HG03108 (cell line): ENCODE measurements around the gene CANT1.
A peak's percentile ranks its signal among the peaks of the same experiment; 100 is the strongest.

Experiments
- ATAC-seq: cut with Tn5 transposase; IDR thresholded peaks from one replicate; pipeline ENCODE4 v1.9.1; 2021; ENCODE audit warnings: moderate library complexity; ENCODE audit not compliant: unreplicated experiment

CANT1 gene

GRCh38 chr17:79011451-79012147 lies 2.0 kb upstream of the CANT1 start:
- ATAC-seq = no peak

DNA sequence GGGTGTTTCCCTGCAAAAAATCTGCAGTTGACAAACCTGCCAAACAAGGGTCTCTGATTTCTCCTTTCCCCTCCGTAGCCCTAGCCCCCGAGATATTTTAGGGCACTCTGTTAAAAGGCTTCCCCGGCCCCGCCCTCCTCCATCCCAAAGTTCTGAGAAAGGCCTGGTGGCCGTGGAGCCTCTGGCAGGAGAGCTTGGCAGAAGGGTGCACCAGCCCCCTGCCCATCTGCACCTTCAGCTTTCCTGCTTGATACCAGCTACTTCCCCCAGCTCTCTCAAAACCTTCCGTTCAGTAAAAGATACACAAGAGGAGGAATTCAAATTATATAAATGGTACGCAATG lies 711 bp upstream of the CANT1 start:
- ATAC-seq = no peak

- peak; percentile 10 for ATAC-seq
Observed at GRCh38 chr17:79008666-79009387, 737 bp downstream of the CANT1 start.

DNA sequence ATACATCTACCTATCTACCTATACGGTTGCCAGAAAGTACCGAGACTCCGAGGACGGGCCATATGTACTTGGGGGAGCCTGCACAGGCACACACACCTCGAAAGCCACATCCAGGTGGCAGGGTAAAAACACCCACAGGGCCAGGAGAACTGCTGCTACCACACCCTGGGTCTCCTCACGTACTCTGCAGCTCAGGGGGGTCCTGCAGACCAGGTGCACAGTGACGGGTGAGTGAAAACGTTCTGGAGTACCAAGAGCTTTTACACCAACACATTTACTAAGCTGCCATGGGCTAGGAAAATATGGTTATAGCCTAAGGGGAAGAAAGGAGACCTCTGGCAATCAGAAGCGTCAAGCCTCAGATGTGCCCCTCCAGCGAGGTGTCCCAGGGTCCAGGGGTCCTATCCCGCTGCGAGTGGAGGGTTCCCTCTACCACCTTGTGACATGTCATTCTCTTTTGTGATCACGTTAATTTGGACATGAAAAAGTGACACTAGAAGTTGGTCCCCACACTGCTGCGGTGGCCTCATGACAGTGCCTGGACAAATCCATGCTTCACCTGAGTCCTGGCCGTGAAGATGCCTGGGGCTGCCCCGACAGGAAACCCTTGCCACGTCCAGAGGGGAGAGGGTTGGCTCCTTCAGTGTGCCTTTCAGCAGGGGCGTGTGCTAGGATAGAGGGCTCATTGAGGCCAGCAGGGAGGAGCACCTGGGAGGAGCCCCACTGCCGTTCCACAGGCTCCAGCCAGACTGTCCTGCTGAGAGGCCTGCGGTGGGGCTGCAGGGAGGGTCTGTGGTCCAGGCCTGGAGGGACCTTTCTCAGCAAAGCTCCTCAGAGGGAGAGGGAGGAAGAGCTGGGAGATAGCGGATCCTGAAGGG lies 1.8 kb downstream of the CANT1 start:
- no peak for ATAC-seq

GRCh38 chr17:79006794-79007503 lies 2.6 kb downstream of the CANT1 start:
- no peak for ATAC-seq

DNA sequence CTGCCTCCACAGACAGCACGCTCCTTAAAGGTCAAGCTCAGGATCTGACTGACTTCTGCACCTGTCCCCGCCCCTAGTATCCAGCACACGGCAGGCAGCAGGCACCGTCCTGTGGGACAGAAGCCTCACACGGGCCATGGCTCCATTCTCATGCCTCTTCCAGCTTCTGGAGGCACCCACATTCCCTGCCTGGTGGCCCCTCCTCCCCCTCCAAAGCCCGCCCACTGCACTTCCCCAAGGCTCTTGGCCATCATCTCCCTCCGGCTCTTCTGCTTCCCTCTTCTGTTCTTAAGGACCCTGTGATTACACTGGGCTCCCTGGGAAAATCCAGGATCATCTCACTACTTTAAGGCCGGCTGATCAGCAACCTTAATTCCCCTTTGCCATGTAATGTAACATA lies 3.5 kb downstream of the CANT1 start:
- ATAC-seq = no peak

GRCh38 chr17:79005063-79005861 lies 4.3 kb downstream of the CANT1 start:
- no peak for ATAC-seq

- ATAC-seq = no peak
Observed at GRCh38 chr17:79003661-79004411, 5.7 kb downstream of the CANT1 start.

DNA sequence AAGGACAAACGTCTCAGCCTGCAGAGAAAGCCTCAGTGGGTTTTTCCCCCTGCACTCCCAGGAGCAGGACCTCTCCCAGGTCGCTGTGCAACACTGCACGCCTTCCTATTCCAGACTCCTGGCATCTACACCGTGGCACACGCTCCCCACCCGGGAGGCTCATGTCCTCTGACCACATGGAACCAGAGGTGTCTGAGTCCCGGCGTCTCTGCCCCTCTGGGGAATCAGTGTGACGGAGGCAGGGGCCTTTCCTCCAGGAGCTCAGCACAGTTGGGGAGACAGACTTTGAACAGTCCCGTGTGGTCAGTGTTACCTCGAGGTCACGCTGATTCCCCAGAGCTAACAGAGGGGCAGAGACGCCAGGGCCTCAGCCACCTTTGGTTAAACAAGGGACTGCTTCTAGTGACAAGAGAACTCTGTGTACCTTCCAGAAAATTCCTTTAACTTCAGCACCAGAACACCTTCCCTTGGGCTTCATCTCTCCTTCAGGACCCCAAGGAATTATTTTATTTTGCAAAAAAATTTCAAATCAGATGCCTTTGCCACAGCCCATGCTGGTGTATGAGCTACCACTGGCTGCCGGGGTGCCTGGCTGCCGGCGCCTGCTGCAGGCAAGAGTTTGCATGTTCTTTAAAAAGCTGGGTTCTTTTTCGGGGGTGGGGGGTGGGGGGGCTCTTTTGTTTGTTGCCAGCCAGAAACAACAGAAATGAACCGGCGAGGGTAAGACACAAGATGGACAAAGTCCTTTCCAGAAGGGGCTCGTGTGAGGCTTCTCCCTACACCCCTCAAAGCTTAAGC lies 6.6 kb downstream of the CANT1 start:
- ATAC-seq = no peak

GRCh38 chr17:79002291-79002690 lies 7.3 kb downstream of the CANT1 start:
- no peak for ATAC-seq

DNA sequence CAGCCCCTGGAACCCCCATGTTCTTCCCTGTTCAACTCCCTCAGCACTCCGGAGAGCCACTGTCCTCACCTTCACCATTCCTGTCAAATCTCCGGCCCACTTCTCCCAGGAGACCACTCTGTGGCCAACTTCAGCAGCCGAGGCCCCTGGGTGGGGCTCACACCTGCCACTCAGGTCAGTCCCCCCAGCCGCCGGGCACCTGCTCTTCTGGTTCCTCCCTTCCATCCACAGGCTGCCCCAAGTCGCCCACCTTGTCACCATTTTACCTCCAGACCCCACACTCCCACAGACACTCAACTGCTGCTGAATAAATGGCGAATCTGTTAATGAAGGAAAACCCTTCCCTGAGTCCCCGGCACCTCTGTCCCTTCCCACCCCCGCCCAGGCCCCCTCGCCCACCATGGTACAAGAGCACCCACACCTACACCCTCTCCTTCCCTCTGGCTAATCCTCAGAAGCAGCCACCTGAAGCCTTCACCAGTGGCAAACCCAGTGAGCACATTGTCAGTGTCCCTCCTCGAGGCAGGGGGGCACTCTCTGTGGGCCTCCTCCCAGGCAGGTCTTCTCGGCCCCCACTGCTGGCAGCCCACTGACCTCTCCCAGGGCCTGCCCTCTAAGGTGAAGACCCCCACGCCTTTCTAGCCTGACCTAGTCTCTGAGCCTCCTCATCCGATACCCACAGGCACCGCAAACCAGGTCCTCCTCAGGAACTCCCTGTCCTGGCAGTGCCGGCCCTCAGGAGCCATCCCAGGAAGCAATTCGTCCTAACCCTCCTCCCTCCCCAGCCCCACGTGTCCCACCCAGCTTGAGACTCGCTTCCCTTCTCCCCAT lies 8.2 kb downstream of the CANT1 start:
- no peak for ATAC-seq

- ATAC-seq = no peak
Observed at GRCh38 chr17:79000396-79001189, 9.0 kb downstream of the CANT1 start.

GRCh38 chr17:78999947-79000395 lies 9.6 kb downstream of the CANT1 start:
- no peak for ATAC-seq

GRCh38 chr17:78999056-78999768 lies 10.4 kb downstream of the CANT1 start:
- no peak for ATAC-seq

DNA sequence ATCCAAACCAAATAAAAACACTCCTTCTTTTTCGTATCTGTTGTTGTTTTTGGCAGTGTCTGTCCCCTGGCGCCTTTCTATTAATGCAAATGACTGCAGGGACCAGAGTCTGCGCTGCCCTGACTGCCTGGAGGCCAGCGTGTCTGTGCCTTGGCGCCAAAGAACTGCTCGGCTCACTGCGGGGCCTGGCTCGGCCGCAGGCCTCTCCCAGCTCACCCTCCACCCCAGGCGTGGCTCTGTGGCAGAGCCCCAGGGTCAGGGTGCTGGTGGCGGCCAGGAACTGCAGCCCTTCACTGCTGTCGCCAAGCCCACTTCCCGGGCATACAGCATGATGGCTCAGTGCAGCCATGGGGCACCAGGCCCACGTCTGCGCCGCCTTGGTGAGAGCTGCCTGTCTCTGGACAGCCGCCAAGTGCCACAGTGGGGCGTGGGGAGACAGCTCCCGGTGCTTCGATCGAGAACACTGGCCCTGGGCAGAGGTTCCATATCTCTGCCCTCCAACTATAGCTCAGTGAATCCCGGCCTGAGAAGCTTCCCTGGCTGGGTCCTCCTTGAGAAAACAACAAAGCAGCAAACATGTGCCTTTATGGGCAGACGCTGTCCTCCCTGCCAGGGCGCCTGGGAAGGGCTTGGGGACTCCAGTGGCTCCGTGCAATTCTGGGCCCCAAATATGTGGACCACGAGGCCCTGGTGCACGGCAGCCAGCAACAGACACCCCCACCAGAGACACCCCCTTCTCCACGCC lies 11.1 kb downstream of the CANT1 start:
- ATAC-seq = no peak

- ATAC-seq = no peak
Observed at GRCh38 chr17:78997881-78998280, 11.7 kb downstream of the CANT1 start.
